ENCODE measurements around the gene CDC42.
A peak's percentile ranks its signal among the peaks of the same experiment; 100 is the strongest.

Gene CDC42

DNA sequence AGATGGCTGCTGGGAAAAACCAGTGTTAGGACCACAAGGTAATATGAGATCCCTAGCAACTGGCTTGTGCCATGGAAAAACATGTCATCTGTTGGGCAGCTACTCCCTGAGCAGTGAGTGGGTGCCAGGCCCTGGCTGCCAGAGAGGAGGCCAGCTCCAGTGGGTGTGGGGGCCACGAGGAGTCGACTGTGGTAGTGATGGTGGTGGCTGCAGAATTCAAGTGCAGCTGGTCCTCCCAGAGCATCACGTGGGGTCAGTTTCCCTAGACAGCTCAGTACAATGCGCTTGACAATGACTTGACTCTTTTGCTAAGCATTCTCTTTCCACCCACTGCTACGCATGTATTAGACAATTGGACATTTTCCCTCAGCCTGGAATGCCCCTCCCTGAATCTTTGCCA, 14.5 kb upstream of the CDC42 start:
- DNase-seq: peak; percentile 38 to 57 (median 48)

- peak; percentile 48 to 64 (median 49) for DNase-seq
Observed at GRCh38 chr1:22039594-22040285, 12.8 kb upstream of the CDC42 start.

DNA sequence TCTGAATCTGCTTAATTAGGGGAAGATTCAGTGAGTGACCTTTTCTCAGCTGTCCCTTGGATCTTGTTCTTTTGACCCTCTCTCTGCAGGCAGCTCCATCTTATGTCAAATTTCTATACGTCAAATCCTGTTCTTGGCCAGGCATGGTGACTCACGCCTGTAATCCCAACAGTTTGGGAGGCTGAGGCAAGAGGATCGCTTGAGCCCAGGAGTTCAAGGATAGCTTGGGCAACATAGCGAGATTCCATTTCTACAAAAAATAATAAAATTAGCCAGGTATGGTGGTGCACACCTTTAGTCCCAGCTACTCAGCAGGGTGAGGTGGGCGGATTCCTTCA, 12.3 kb upstream of the CDC42 start:
- DNase-seq: peak in 1 of 3 donors; percentile 17

- no peak for DNase-seq
Observed at GRCh38 chr1:22041505-22041904, 11.0 kb upstream of the CDC42 start.

DNA sequence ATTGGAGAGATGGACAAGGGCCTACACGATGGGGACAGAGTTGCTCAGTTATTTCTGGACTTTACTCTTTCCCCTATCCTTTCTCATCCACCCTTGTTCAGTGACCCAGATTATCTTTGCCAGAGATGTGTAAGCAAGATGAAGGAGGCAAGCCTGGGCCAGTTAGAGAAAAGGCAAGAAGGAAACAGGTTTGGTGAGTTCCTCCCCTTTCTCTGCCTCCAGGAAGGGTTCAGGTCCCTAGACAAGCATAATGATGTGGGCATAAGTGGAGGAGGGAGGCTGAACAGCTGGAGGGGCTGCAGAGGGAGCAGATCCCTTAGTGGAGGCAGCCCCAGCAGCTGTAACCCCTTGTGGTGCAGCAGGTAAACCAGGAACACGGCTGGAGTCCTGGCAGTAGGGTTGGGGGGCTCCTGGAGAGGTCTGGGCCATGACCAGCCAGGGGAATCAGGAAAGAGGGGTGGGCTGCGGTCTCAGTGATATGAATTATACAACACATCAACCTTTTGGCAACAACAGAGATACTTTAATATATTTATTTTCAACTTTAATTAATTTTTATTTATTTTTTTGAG, 9.2 kb upstream of the CDC42 start:
- DNase-seq: no peak

DNA sequence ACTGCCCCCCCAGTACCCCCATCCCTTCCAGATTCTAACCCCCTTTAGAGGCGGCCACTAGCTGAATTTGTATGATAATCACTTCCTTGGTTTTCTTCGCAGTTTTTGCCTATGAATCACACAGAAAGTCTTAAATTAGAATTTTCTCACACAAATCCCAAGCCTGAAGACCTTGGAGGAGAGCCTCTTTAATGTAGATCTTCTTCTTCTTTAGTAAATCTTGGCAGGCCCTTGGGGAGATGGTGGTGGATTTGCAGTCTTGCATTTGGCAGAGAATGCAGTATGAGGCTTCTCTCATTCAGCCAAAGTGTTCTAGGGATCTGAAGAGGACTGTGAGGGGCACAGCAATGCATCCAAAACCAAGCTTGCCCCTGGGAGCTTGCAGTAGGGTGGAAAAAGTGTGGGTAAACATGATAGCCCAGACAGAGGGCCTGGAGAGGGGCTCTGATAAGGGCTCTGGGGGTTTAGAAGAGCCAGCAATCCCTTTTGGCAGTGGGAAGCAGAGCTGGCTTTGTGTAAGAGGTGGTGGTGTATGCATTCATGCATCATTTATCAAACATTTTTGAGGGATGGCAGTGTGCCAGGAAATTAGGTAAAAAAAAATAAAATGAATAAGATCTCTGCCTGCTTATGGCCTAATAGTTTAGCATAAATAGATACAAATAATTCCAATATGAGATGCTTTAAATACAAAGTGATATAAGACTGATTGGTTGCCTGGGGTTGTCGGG, 7.7 kb upstream of the CDC42 start:
- no peak for DNase-seq

DNA sequence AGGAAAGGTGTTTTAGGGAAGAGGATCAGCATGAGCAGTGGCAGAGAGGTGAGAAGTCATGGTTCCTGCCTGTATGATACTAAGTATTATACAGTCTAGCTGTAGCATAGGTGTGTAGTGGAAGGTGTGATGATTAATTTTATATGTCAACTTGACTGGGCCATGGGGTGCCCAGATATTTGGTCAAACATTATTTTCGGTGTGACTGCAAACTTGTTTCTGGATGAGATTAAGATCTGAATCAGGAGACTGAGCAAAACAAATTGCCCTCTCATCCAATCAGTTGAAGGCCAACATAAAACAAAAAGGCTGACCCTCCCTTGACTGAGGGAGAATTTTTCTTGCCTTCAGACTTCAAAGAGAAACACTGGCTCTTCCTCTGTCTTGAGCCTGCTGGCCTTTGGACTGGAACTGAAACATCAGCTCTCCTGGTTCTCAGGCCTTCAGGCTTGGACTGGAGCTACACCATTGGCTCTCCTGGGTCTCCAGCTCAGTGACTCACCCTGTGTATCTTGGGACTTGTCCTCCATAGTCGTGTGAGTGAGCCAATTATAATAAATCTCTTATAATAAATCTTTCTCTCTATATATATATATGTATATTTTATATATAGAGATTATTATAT, 6.8 kb upstream of the CDC42 start:
- peak in 1 of 3 donors; percentile 18 for DNase-seq

DNA sequence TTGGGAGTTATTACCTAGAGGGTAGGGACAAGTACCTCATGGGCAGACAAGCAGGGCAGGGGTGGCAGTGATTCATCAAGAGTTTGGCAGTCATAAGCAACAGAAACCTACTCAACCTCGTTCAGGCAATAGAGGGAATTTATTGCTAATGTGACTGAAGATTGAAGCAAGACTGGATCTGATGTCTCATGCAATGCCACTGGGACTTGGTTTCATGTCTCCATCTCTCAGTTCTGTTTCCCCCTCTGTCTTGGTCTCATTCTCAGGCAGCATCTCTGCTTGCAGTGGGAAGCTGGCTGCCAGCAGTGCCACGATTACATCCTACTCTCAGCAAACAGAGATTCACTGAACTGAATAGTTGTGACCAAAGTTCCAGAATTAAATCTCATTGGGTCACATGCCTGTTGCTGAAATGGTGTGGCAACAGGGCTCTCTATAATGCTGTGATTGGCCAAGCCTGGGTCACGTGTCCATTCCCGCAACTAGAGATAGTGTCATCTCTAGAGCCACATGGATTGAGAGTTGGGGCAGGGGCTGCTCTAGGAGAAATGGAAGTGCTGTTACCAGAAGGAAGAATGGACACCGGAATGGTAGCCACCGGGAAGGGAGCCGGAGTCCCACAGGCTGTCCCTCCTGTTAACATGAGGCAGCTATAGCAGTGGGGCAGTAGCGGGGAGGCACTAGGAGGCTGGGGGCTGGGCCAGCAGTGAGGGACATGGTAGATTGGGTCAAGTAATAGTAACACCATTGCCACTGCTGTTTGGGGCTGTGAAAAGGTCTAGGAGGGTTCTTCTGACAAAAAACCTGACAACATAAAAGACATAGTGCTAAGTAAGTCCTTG, 3.9 kb upstream of the CDC42 start:
- peak; percentile 82 to 92 (median 92) for DNase-seq

DNA sequence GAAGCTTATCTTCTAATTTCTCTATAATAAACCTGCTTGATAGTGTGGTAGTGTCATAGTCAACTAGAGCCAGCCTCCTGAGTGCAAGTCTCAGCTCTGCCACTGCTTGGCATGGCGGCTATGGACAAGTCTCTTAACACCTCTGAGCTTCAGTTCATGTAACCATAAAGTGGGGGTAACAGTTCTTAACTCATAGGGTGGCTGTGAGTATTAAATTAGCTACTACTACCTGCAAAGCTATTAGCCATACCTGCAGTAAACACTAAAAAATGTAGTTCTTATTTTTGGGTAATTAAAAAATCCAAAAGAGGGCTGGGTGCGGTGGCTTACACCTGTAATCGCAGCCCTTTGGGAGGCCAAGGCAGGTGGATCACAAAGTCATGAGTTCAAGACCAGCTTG, 2.2 kb upstream of the CDC42 start:
- DNase-seq: no peak

- no peak for DNase-seq
Observed at GRCh38 chr1:22051607-22052114, 848 bp upstream of the CDC42 start.

GRCh38 chr1:22053017-22053860, 730 bp downstream of the CDC42 start:
- peak; percentile 86 to 92 (median 90) for DNase-seq

GRCh38 chr1:22053861-22054770, 1.6 kb downstream of the CDC42 start:
- DNase-seq: peak; percentile 17 to 68 (median 64)

- no peak for DNase-seq
Observed at GRCh38 chr1:22055463-22055862, 3.0 kb downstream of the CDC42 start.

- DNase-seq: no peak
Observed at GRCh38 chr1:22056043-22056442, 3.5 kb downstream of the CDC42 start.

DNA sequence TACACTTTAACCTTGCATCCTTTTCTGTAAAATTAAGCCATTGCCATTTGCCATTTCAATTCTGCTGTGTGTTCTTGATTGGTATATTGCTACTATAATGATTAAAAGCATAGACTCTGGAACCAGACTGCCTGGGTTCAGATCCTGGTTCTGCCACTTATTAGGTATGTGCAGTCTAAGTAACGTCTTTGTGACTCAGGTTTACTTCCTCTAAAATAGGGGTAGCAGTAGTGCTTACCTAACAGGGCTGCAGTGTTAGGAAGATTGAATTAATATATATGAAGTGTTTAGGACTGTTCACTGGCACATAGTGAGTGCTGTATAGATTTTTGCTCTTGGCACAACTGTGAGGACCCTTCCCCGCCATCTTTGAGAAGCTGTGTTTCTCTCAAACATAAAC, 4.4 kb downstream of the CDC42 start:
- peak in 1 of 3 donors; percentile 36 for DNase-seq

DNA sequence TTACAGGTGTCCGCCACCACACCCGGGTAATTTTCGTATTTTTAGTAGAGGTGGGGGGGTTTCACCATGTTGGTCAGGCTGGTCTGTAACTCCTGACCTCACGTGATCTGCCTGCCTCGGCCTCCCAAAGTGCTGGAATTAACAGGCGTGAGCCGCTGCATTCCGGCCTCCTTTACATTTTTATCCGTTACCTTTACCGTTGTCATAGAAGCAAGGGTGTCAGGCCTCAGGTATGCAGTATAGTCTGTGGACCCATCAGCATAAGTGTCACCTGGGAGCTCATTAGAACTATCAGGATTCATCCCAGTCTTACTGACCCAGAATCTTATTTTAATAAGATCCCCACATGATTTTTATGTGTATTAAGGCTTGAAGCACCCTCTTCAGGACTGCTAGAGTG, 5.4 kb downstream of the CDC42 start:
- no peak for DNase-seq

DNA sequence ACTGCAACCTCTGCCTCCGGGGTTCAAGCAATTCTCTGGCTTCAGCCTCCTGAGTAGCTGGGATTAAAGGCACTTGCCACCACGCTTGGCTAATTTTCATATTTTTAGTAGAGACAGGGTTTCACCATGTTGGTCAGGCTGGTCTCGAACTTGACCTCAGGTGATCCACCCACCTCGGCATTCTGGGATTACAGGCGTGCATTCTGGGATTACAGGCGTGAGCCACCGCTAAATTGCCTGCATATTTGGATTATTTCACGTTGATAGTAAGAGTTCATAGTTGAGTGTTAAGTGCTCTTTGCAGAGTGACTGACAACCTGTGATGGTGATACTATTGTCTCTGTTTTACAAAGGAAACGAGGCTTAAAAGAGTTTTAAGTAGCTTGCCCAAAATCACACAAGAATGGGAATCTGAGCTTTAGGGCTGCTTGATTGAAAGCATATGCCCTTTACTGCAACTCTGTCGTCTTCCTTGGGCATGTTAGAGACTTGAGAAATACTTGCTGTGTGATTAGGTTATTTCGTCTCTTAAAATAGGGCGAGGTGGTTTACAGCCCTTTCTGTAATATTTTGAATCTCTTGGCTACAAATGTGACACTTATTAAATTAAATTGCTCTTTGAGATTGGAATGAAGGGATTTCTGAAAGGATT, 12.4 kb downstream of the CDC42 start:
- no peak for DNase-seq

GRCh38 chr1:22071511-22071910, 19.0 kb downstream of the CDC42 start:
- no peak for DNase-seq

DNA sequence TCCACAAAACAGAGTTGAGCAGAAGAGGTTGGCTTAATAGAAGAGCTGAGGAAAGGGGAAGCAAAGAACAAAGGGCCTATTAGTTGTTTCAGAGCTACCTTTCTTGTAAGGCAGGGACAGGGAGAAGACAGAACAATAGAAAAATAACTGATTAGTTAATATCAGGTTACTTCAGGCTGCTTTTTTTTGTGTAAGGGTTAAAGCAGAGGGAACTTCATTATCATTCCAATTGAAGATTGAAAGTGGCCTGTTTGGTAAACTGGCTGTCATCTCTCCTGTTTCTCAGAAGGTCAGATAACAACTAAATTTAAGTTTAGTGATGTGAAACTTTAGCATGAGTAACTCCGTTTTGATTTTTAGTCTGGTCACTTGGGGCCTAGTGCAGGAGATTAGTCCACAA, 22.3 kb downstream of the CDC42 start:
- DNase-seq: peak in 2 of 3 donors; percentile 24 to 39

- DNase-seq: peak; percentile 23 to 60 (median 59)
Observed at GRCh38 chr1:22075718-22076117, 23.2 kb downstream of the CDC42 start.

Data from suppressor macrophage treated with lipopolysaccharide for 1 hour (primary cell).